ENCODE measurements around the gene AGPAT3.

Gene AGPAT3

DNA sequence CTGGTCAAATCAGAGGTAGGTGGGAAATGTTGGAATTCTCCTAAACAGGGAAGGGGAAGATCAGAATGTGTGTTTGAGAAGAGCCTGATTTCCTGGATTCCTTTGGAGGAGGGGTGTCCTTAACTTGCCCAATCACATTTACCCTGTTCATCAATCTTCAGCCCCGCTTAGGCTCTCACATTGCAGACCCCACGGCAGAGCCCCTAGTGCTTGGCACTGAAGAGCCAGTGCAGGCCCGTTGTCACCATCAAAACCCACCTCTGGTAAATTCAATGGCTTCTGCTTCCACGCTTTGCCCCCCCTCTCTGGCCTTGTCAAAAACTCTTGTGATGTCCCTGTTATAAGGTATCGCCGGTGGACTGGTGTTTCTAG lies 2.3 kb downstream of the AGPAT3 start:
- TF ChIP-seq, protein P1, sequence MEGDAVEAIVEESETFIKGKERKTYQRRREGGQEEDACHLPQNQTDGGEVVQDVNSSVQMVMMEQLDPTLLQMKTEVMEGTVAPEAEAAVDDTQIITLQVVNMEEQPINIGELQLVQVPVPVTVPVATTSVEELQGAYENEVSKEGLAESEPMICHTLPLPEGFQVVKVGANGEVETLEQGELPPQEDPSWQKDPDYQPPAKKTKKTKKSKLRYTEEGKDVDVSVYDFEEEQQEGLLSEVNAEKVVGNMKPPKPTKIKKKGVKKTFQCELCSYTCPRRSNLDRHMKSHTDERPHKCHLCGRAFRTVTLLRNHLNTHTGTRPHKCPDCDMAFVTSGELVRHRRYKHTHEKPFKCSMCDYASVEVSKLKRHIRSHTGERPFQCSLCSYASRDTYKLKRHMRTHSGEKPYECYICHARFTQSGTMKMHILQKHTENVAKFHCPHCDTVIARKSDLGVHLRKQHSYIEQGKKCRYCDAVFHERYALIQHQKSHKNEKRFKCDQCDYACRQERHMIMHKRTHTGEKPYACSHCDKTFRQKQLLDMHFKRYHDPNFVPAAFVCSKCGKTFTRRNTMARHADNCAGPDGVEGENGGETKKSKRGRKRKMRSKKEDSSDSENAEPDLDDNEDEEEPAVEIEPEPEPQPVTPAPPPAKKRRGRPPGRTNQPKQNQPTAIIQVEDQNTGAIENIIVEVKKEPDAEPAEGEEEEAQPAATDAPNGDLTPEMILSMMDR (IDR thresholded peaks at IDR 0.05; ENCODE audit: low read depth, low read length, missing control alignments), result no peak
- H3K4me3 ChIP-seq (ENCODE audit: low read depth, low read length), result no peak overlapping the region
- H3K27ac ChIP-seq, result no peak overlapping the region
- in situ Hi-C loops (cut with HindIII; ENCODE audit: low pct_ligation_motif_present, low sequenced_read_pairs), result no loop called here
- no peaks in the 10 kb centered on the region for H3K27me3 ChIP-seq (replicated peaks)
- no peaks in the 10 kb centered on the region for H3K36me3 ChIP-seq (replicated peaks)
- no peak for DNase-seq

DNA sequence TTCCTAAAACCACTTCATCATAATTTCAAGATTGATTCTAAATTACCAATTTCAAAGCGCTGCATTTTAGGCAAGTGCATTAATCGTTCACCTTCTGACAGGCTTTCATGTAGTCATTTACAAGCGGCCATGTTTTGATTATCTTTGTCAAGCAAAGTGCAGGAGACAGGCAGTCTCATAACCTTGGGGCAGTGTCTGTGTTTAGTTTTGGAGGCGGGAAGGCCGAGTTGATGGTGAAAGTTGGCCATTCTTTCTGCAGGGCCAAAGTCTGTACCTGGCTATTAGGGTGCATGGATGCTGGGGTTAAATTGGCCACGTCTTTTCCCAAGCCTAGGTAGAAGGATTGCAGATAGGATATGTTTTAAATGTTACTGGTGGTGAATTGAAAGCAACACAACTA lies 2.9 kb downstream of the AGPAT3 start:
- TF ChIP-seq, protein P1 (IDR thresholded peaks at IDR 0.05; ENCODE audit: low read depth, low read length, missing control alignments), result no peak
- Histone ChIP-seq H3K27ac (no peak overlapping the region), H3K4me3 (ENCODE audit: low read depth, low read length) (no peak overlapping the region), H3K36me3 (replicated peaks) (no peaks in the 10 kb centered on the region), H3K27me3 (replicated peaks) (no peaks in the 10 kb centered on the region)
- in situ Hi-C loops (cut with HindIII; ENCODE audit: low pct_ligation_motif_present, low sequenced_read_pairs), result no loop called here
- no peak for DNase-seq

DNA sequence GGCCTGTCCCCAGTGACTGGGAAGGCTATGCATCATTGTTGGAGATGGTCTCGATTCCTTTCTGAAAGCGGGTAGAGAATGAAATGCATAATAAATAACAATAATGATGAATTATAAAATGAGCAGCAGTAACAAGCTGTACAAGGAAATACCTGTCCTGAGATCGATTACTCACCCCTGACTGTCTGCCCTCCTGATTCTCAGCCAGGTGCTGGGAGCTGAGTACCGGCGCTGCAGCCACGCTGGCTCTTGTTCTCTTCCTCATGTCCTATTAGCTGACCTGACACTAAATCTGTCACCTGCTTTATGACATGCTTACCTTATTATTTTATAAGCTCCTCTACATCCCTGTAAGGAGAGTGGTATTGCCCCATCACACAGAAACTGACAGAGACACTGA lies 3.4 kb downstream of the AGPAT3 start:
- H3K4me3 ChIP-seq (ENCODE audit: low read depth, low read length), result no peak overlapping the region
- no peak overlapping the region for H3K27ac ChIP-seq
- no peaks in the 10 kb centered on the region for H3K27me3 ChIP-seq (replicated peaks)
- TF ChIP-seq, protein P1 (IDR thresholded peaks at IDR 0.05; ENCODE audit: low read depth, low read length, missing control alignments), result no peak
- in situ Hi-C loops (cut with HindIII; ENCODE audit: low pct_ligation_motif_present, low sequenced_read_pairs), result no loop called here
- H3K36me3 ChIP-seq (replicated peaks), result no peaks in the 10 kb centered on the region
- no peak for DNase-seq

DNA sequence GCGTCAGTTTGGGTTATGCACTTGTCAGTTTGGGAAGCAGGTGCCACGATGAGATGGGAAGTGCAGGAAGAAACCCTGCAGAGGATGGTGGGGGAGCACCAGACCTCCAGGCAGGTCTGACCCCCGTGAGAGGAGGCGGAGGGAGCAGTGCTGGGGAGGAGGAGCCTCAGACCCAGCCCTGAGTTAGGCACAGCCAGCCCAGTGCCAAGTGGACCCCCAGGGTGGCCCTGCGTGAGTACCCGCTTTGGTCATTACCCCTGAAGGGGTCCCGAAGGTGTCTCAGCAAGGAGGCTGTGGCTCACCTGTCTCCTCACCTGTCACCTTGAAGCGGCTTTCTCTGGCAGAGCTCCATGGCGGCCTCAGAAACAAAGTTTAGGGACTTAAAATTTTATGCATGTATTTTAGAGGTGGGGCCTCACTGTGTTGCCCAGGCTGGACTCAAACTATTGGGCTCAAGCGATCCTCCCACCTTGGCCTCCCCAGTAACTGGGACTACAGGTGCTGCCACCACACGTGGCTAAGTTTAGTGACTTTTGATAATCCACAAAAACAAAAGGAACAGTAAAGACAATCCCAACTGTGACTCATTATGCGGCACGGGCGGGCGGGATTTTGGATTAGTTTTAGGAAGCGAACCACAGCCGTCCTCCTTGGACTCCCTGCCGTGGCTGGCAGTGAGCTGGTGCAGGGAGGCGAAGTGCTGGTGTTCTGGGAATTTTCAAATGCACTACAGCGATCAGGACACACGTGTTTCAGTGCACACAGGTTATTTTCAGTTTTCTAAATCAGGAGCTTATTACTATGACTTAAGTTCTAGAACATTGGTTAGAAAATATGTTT lies 4.7 kb downstream of the AGPAT3 start:
- in situ Hi-C loops (cut with HindIII; ENCODE audit: low pct_ligation_motif_present, low sequenced_read_pairs), result no loop called here
- Histone ChIP-seq H3K4me3 (ENCODE audit: low read depth, low read length) (no peak overlapping the region), H3K36me3 (replicated peaks) (no peaks in the 10 kb centered on the region), H3K27ac (no peak overlapping the region), H3K27me3 (replicated peaks) (no peaks in the 10 kb centered on the region)
- DNase-seq, result no peak
- TF ChIP-seq, protein P1 (IDR thresholded peaks at IDR 0.05; ENCODE audit: low read depth, low read length, missing control alignments), result no peak

DNA sequence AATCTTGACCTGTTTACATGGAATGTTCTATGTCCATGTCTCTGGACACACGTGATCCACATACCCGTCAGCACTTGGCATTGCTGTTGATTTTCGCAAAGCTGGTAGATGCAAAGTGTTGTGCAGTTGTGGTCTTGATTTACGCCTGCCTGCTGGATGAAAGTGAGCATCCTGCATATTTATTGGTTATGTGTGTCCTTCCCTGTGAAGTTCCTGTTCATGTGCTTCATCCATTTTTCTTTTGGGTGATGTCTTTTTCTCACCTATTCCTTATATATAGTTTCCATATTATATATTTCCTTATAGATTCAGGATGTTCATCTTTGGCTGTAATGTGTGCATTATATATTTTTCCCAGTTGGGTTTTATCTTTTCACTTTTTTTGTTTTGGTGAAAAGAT lies 6.5 kb downstream of the AGPAT3 start:
- H3K4me3 ChIP-seq (ENCODE audit: low read depth, low read length), result no peak overlapping the region

More for the DNA sequence above, 6.5 kb downstream of the AGPAT3 start:
- no peaks in the 10 kb centered on the region for H3K36me3 ChIP-seq (replicated peaks)
- H3K27ac ChIP-seq, result no peak overlapping the region
- H3K27me3 ChIP-seq (replicated peaks), result no peaks in the 10 kb centered on the region
- no peak for DNase-seq
- in situ Hi-C loops (cut with HindIII; ENCODE audit: low pct_ligation_motif_present, low sequenced_read_pairs), result no loop called here
- TF ChIP-seq, protein P1 (IDR thresholded peaks at IDR 0.05; ENCODE audit: low read depth, low read length, missing control alignments), result no peak
